H1 (cell line): ENCODE measurements around the gene PIGS. TPM values are rescaled to one million over a fixed set of nuclear protein-coding genes. Genes with fewer than 3 reads are reported as not detected.

Source experiments
- CTCF ChIA-PET: fragments of 300-600 bp; sonication (Branson Sonifier 250); formaldehyde crosslinking; loops from one replicate; lab custom pipeline; 2021; ENCODE audit not compliant: partially characterized antibody; lab: Charles Lee
- POLR2A ChIA-PET: fragments of 300-600 bp; sonication (Branson Sonifier 250); formaldehyde crosslinking; loops from one replicate; lab custom pipeline; 2021; ENCODE audit warnings: inconsistent platforms; ENCODE audit not compliant: partially characterized antibody; lab: Charles Lee
- DNase-seq, 2 experiments: peaks; one replicate each; pipeline versions ENCODE4 v3.0.0 to v3.0.0-alpha.2; 2010 to 2022; ENCODE audit warnings: low spot score in 2 of 2, low read depth in 1 of 2, mixed read lengths in 1 of 2
- FAIRE-seq: peaks from 2 replicates; lab custom pipeline; 2011; peaks lifted over from hg19 to GRCh38; lab: Jason Lieb, UNC
- H2AFZ ChIP-seq: 2 replicates; pipeline ENCODE4 v1.8.1; 2012; ENCODE audit warnings: low read length, inconsistent platforms
- H2AK5ac ChIP-seq: 2 replicates; pipeline ENCODE4 v1.6.1; 2013; ENCODE audit warnings: low read depth, low read length
- H2BK120ac ChIP-seq: replicated peaks from 2 replicates; pipeline ENCODE3; 2013; ENCODE audit warnings: low read depth, low read length, inconsistent platforms
- H2BK12ac ChIP-seq: 2 replicates; pipeline ENCODE4 v1.6.1; 2013; ENCODE audit warnings: low read depth, low read length
- H2BK15ac ChIP-seq: 2 replicates; pipeline ENCODE4 v1.6.1; 2013; ENCODE audit warnings: low read length
- H2BK20ac ChIP-seq: 2 replicates; pipeline ENCODE4 v1.6.1; 2013; ENCODE audit warnings: low read length
- H2BK5ac ChIP-seq: 2 replicates; pipeline ENCODE4 v1.6.1; 2013; ENCODE audit warnings: low read depth, low read length
- H3K14ac ChIP-seq: 2 replicates; pipeline ENCODE4 v1.6.1; 2013; ENCODE audit warnings: inconsistent platforms; ENCODE audit not compliant: insufficient read length
- H3K18ac ChIP-seq: 2 replicates; pipeline ENCODE4 v1.6.1; 2013; ENCODE audit warnings: low read length; ENCODE audit errors: extremely low read depth
- H3K23ac ChIP-seq: 2 replicates; pipeline ENCODE4 v1.6.1; 2013; ENCODE audit warnings: inconsistent platforms; ENCODE audit not compliant: insufficient read length
- H3K23me2 ChIP-seq: 2 replicates; pipeline ENCODE4 v1.6.1; 2013; ENCODE audit warnings: low read depth, low read length
- H3K27ac ChIP-seq: 2 replicates; pipeline ENCODE4 v1.6.1; 2011; ENCODE audit warnings: low read depth, low read length, inconsistent platforms
- H3K27me3 ChIP-seq, 4 experiments: replicated peaks in 1 of 4; 1 replicate in 1 of 4; 2 replicates in 3 of 4; pipeline versions ENCODE4 v1.6.1 to v1.8.1; 2011 to 2013; ENCODE audit warnings: low read length in 3 of 4, mild to moderate bottlenecking in 3 of 4, inconsistent platforms in 2 of 4, mixed read lengths in 2 of 4, moderate library complexity in 1 of 4; ENCODE audit not compliant: control insufficient read depth in 3 of 4, insufficient read depth in 3 of 4; ENCODE audit errors: extremely low read depth in 1 of 4
- H3K36me3 ChIP-seq, 4 experiments: 2 replicates each; pipeline versions ENCODE4 v1.6.1 to v1.8.1; 2011 to 2013; ENCODE audit warnings: mild to moderate bottlenecking in 4 of 4, low read length in 3 of 4, moderate library complexity in 2 of 4, control low read depth in 1 of 4, inconsistent platforms in 1 of 4; ENCODE audit not compliant: insufficient read depth in 4 of 4, control insufficient read depth in 2 of 4
- H3K4ac ChIP-seq: replicated peaks from 2 replicates; pipeline ENCODE3; 2013; ENCODE audit warnings: low read length, low read depth, mixed read lengths, inconsistent platforms; ENCODE audit not compliant: insufficient read length
- H3K4me1 ChIP-seq, 4 experiments: replicated peaks in 1 of 4; 1 replicate in 1 of 4; 2 replicates in 3 of 4; pipeline versions ENCODE4 v1.6.1 to v1.8.1; 2011 to 2013; ENCODE audit warnings: low read length in 3 of 4, inconsistent platforms in 2 of 4, mixed read lengths in 1 of 4; ENCODE audit not compliant: insufficient read depth in 4 of 4, control insufficient read depth in 3 of 4
- H3K4me2 ChIP-seq, 2 experiments: 2 replicates each; pipeline versions ENCODE4 v1.6.1 to v1.8.1; 2011 to 2013; ENCODE audit warnings: low read depth in 2 of 2, low read length in 2 of 2, control low read depth in 1 of 2, inconsistent platforms in 1 of 2, mild to moderate bottlenecking in 1 of 2; ENCODE audit not compliant: insufficient read depth in 1 of 2
- H3K4me3 ChIP-seq, 4 experiments: fragments of 200-600, 300-600 bp in 1 of 4; sonication (generic), shearing (Covaris generic), sonication (Bioruptor Twin) in 1 of 4; 2 replicates each; pipeline versions ENCODE4 v1.5.1 to v1.8.1; 2011 to 2016; ENCODE audit warnings: low read length in 4 of 4, low read depth in 3 of 4, control low read depth in 2 of 4, inconsistent platforms in 2 of 4, mild to moderate bottlenecking in 2 of 4, mixed read lengths in 1 of 4, moderate library complexity in 1 of 4; ENCODE audit not compliant: insufficient read depth in 2 of 4; ENCODE audit errors: extremely low read depth in 1 of 4
- H3K56ac ChIP-seq: replicated peaks from 2 replicates; pipeline ENCODE3; 2013; ENCODE audit warnings: low read depth, mild to moderate bottlenecking, mixed read lengths, low read length, inconsistent platforms; ENCODE audit not compliant: insufficient read length
- H3K79me1 ChIP-seq: 2 replicates; pipeline ENCODE4 v1.6.1; 2013; ENCODE audit warnings: low read depth, low read length, control low read depth
- H3K79me2 ChIP-seq, 2 experiments: 2 replicates each; pipeline versions ENCODE4 v1.6.1 to v1.8.1; 2012 to 2013; ENCODE audit warnings: low read length in 2 of 2, mild to moderate bottlenecking in 2 of 2, inconsistent platforms in 1 of 2; ENCODE audit not compliant: insufficient read depth in 2 of 2, control insufficient read depth in 1 of 2
- H3K9ac ChIP-seq, 4 experiments: replicated peaks in 1 of 4; 1 replicate in 1 of 4; 2 replicates in 3 of 4; pipeline versions ENCODE4 v1.6.1 to v1.8.1; 2011 to 2013; ENCODE audit warnings: low read depth in 3 of 4, low read length in 3 of 4, control low read depth in 2 of 4, mild to moderate bottlenecking in 2 of 4, moderate library complexity in 2 of 4, inconsistent platforms in 1 of 4; ENCODE audit errors: extremely low read depth in 1 of 4
- H3K9me3 ChIP-seq, 2 experiments: 2 replicates each; pipeline versions ENCODE4 v1.6.1 to v1.8.1; 2012 to 2013; ENCODE audit warnings: mild to moderate bottlenecking in 2 of 2, moderate library complexity in 2 of 2, control low read depth in 1 of 2, inconsistent platforms in 1 of 2, low read depth in 1 of 2, low read length in 1 of 2, mixed read lengths in 1 of 2; ENCODE audit not compliant: insufficient read depth in 2 of 2
- H4K20me1 ChIP-seq, 2 experiments: replicated peaks in 1 of 2; 2 replicates each; pipeline versions ENCODE3 to v1.8.1; 2011 to 2013; ENCODE audit warnings: inconsistent platforms in 2 of 2, low read length in 2 of 2, mild to moderate bottlenecking in 1 of 2; ENCODE audit not compliant: insufficient read depth in 2 of 2, control insufficient read depth in 1 of 2
- H4K5ac ChIP-seq: 2 replicates; pipeline ENCODE4 v1.6.1; 2013; ENCODE audit warnings: low read length, low read depth, mixed read lengths, inconsistent platforms; ENCODE audit not compliant: insufficient read length
- H4K8ac ChIP-seq: 2 replicates; pipeline ENCODE4 v1.8.0; 2013; ENCODE audit warnings: mild to moderate bottlenecking, moderate library complexity, low read length, inconsistent platforms; ENCODE audit not compliant: insufficient read depth; ENCODE audit errors: extremely low read depth
- H4K91ac ChIP-seq: replicated peaks from 2 replicates; pipeline ENCODE3; 2013; ENCODE audit warnings: low read length, mixed read lengths, inconsistent platforms; ENCODE audit not compliant: insufficient read length
- ASH2L ChIP-seq: fragments of 200-600, 300-600 bp; sonication (generic); IDR thresholded peaks from one replicate; pipeline ENCODE4 v1.7.1; 2017; ENCODE audit warnings: low read length
- BCL11A ChIP-seq, 2 experiments: IDR thresholded peaks; one replicate each; pipeline ENCODE4 v1.6.1; 2011; ENCODE audit warnings: low read depth in 2 of 2, low read length in 2 of 2, mild to moderate bottlenecking in 2 of 2
- CBX8 ChIP-seq: fragments of 300-800, 300-1000 bp; sonication (generic); IDR thresholded peaks from 2 replicates; pipeline ENCODE4 v1.7.1; 2016; ENCODE audit warnings: low read depth, low read length, borderline replicate concordance
- CHD1 ChIP-seq: IDR thresholded peaks from 2 replicates; pipeline ENCODE4 v1.6.1; 2012; ENCODE audit warnings: low read depth, low read length, improper control_type of control experiment
- CREB1 ChIP-seq: IDR thresholded peaks from 2 replicates; pipeline ENCODE4 v1.6.1; 2012; ENCODE audit warnings: inconsistent platforms
- CTBP2 ChIP-seq: IDR thresholded peaks from 2 replicates; pipeline ENCODE4 v1.7.0; 2011; ENCODE audit warnings: borderline replicate concordance, mild to moderate bottlenecking, moderate library complexity, mixed read lengths, low read length; ENCODE audit not compliant: insufficient read depth, insufficient read length
- FOSL1 ChIP-seq: IDR thresholded peaks from 2 replicates; pipeline ENCODE4 v1.6.1; 2011; ENCODE audit warnings: mild to moderate bottlenecking, low read depth, low read length, moderate library complexity; ENCODE audit not compliant: insufficient read depth
- GABPA ChIP-seq: IDR thresholded peaks from 2 replicates; pipeline ENCODE4 v1.6.1; 2011; ENCODE audit warnings: mild to moderate bottlenecking, low read length, moderate library complexity, borderline replicate concordance; ENCODE audit not compliant: insufficient read depth
- HDAC6 ChIP-seq: IDR thresholded peaks from one replicate; pipeline ENCODE4 v1.7.1; 2012; ENCODE audit warnings: low read depth, mild to moderate bottlenecking, inconsistent platforms, low read length, moderate library complexity
- MAFK ChIP-seq: IDR thresholded peaks from 2 replicates; pipeline ENCODE4 v1.6.1; 2012; ENCODE audit warnings: low read depth, mild to moderate bottlenecking, improper control_type of control experiment, low read length
- MAX ChIP-seq: IDR thresholded peaks from 2 replicates; pipeline ENCODE4 v1.6.1; 2012; ENCODE audit warnings: inconsistent platforms
- POLR2A ChIP-seq, 2 experiments: IDR thresholded peaks; 1 replicate in 1 of 2; 2 replicates in 1 of 2; pipeline ENCODE4 v1.6.1; 2011; ENCODE audit warnings: low read depth in 2 of 2, low read length in 2 of 2, mild to moderate bottlenecking in 2 of 2; ENCODE audit errors: control extremely low read depth in 1 of 2
- RAD21 ChIP-seq, 2 experiments: IDR thresholded peaks in 1 of 2; conservative IDR thresholded peaks in 1 of 2; 2 replicates each; pipeline ENCODE4 v1.6.1; 2011; ENCODE audit warnings: low read depth in 2 of 2, low read length in 2 of 2, improper control_type of control experiment in 1 of 2, inconsistent platforms in 1 of 2, mild to moderate bottlenecking in 1 of 2, moderate library complexity in 1 of 2
- SIX5 ChIP-seq: IDR thresholded peaks from 2 replicates; pipeline ENCODE4 v1.6.1; 2011; ENCODE audit warnings: mild to moderate bottlenecking, low read depth, low read length
- TEAD4 ChIP-seq: IDR thresholded peaks from 2 replicates; pipeline ENCODE4 v1.6.1; 2012; ENCODE audit warnings: low read depth, low read length, inconsistent platforms, mixed read lengths
- WGBS, 2 experiments: shearing (Covaris generic) in 1 of 2; methylation state at CpG; one replicate each; pipeline versions ENCODE4 v1.1.6 to v1.1.7; 2013 to 2015; ENCODE audit warnings: low lambda C conversion rate in 2 of 2, mixed read lengths in 2 of 2, inconsistent platforms in 1 of 2, low coverage in 1 of 2, missing lambda C conversion rate in 1 of 2; ENCODE audit not compliant: insufficient replicate concordance in 2 of 2, insufficient coverage in 1 of 2, insufficient read length in 1 of 2; ENCODE audit errors: extremely low coverage in 1 of 2, missing lambda C conversion rate in 1 of 2; 5-methylcytosine and 5-hydroxymethylcytosine counted together
- polyA plus RNA-seq, 7 experiments: library from polyadenylated mRNA; depleted of rRNA in 3 of 7; stranded (reverse) in 5 of 7; unstranded in 2 of 7; fragments of >200 nt in 5 of 7; fragments of 200-250 nt in 2 of 7; gene quantifications; 1 replicate in 5 of 7; 2 replicates in 1 of 7; 4 replicates in 1 of 7; pipeline versions ENCODE4 v1.2.1 to v1.2.3, GENCODE V29; 2011 to 2013; ENCODE audit warnings: missing spikeins in 2 of 7, mixed read lengths in 2 of 7
- total RNA-seq: library from RNA; stranded (reverse); fragmentation: NEBNext Ultra II Directional; extraction: Animal tissue kit (Norgen Biotek cat#: 25700); gene quantifications from 2 replicates; pipeline ENCODE4 v1.2.1, GENCODE V29; 2021

Gene PIGS
- total and polyA plus RNA-seq, 2 of the 8 experiments (the other 6 are each of a cell fraction or from before 2014, with no cell fraction given): 44.3 to 50.6 TPM

GRCh38 chr17:28518578-28518977, 52.7 kb downstream of the PIGS start:
- Histone ChIP-seq H3K9me3 (no peaks in the 10 kb centered on the region), H4K8ac (no peak overlapping the region), H3K27ac (no peak overlapping the region), H3K36me3 (no peaks in the 10 kb centered on the region), H2BK12ac (no peak overlapping the region), H4K5ac (no peak overlapping the region), H2AK5ac (no peak overlapping the region), H3K4me2 (no peak overlapping the region), H3K56ac (no peak overlapping the region), H3K14ac (no peak overlapping the region), H3K27me3 (no peaks in the 10 kb centered on the region), H3K23ac (no peak overlapping the region), H3K23me2 (no peaks in the 10 kb centered on the region), H2BK120ac (no peak overlapping the region), H2AFZ (no peak overlapping the region), H3K9ac (no peak overlapping the region), H3K79me1 (no peaks in the 10 kb centered on the region), H3K4ac (no peak overlapping the region), H2BK20ac (no peak overlapping the region), H4K91ac (no peak overlapping the region), H2BK15ac (no peak overlapping the region), H3K4me3 (no peak overlapping the region), H2BK5ac (no peak overlapping the region), H3K18ac (no peak overlapping the region), H3K79me2 (no peaks in the 10 kb centered on the region), H3K4me1 (peaks cover 0 to 15% (median 4%) of the 10 kb centered on the region in 4 experiments; a peak in 3 of 7 replicates), H4K20me1 (no peaks in the 10 kb centered on the region)
- DNase-seq (no peak), FAIRE-seq (no peak)
- WGBS, 2 experiments: 85% methylated on average over 7 of the region's 7 CpGs; no CpG with 5 or more reads in 1 of the 2 experiments
- TF ChIP-seq ASH2L: no peak
- no peak for TF ChIP-seq HDAC6
- no peak for TF ChIP-seq CTBP2
- TF ChIP-seq CREB1: no peak
- no peak for TF ChIP-seq SIX5
- no peak for TF ChIP-seq BCL11A (IDR thresholded peaks at IDR 0.05; ENCODE audit: low read depth in 2 of 2, low read length in 2 of 2)
- TF ChIP-seq POLR2A (IDR thresholded peaks at IDR 0.05; ENCODE audit: control extremely low read depth in 1 of 2, low read depth in 2 of 2, low read length in 2 of 2): no peak
- no peak for TF ChIP-seq CHD1
- TF ChIP-seq CBX8: no peak
- TF ChIP-seq FOSL1: no peak
- TF ChIP-seq TEAD4: no peak
- TF ChIP-seq RAD21 (IDR thresholded peaks at IDR 0.05 in 1 of 2, conservative IDR thresholded peaks at IDR 0.05 in 1 of 2; ENCODE audit: low read depth in 2 of 2, low read length in 2 of 2): no peak
- no peak for TF ChIP-seq MAX
- TF ChIP-seq GABPA: no peak
- no peak for TF ChIP-seq MAFK
- CTCF ChIA-PET: interaction anchor here (4.9 kb wide), 1 partner anchor 30 kb away, joined by 35 read pairs; no protein-coding TSS in a partner anchor
- POLR2A ChIA-PET: no interaction called here
